ENCODE data around the gene SOAT1. TPM values are rescaled to one million over a fixed set of nuclear protein-coding genes. Genes with fewer than 3 reads are reported as not detected.

SOAT1 gene
- total RNA-seq, 2 experiments from 2014 or later: 35.7 to 37.2 TPM

- ATAC-seq (ENCODE audit: poor library complexity) (no peak), DNase-seq (no peak)
- CTCF ChIA-PET: no interaction called here
- no peaks in the 10 kb centered on the region for H3K9me3 Mint-ChIP-seq
- intact Hi-C loops (cut with DNase I, micrococcal nuclease): no loop called here
- no peak overlapping the region for H3K27ac Mint-ChIP-seq
- H3K27me3 ChIP-seq (ENCODE audit: control insufficient read depth in 1 of 2, insufficient read depth in 2 of 2, low read length in 2 of 2): no peaks in the 10 kb centered on the region
- no peaks in the 10 kb centered on the region for H3K36me3 Mint-ChIP-seq (ENCODE audit: low read depth)
- no peak for TF ChIP-seq CTCF (IDR thresholded peaks at IDR 0.05)
- POLR2A ChIA-PET: interaction anchor here (0.6 to 0.8 kb wide), 2 partner anchors 31 to 46 kb away, joined by 3 read pairs; partner anchors contain the start of gene SOAT1
- no peaks in the 10 kb centered on the region for H3K36me3 ChIP-seq (ENCODE audit: insufficient read depth, low read length)
- no peak overlapping the region for H3K27ac ChIP-seq (ENCODE audit: low read depth in 1 of 2, low read length in 2 of 2)
- no peak overlapping the region for H3K4me3 Mint-ChIP-seq
- H3K9me3 ChIP-seq (ENCODE audit: control insufficient read depth in 1 of 2, insufficient read depth in 1 of 2, low read length in 2 of 2): no peaks in the 10 kb centered on the region
- H3K4me3 ChIP-seq (ENCODE audit: low read length): no peak overlapping the region
- no peaks in the 10 kb centered on the region for H3K4me1 Mint-ChIP-seq (ENCODE audit: low read depth)
- H3K4me1 ChIP-seq (ENCODE audit: insufficient read depth, low read length): no peaks in the 10 kb centered on the region
- H3K27me3 Mint-ChIP-seq: no peaks in the 10 kb centered on the region
These were observed 31.4 kb upstream of the SOAT1 start for GRCh38 chr1:179262183-179262582.

- H3K4me1 Mint-ChIP-seq (ENCODE audit: low read depth): no peaks in the 10 kb centered on the region
- no peaks in the 10 kb centered on the region for H3K36me3 Mint-ChIP-seq (ENCODE audit: low read depth)
- CTCF ChIA-PET: no interaction called here
These were observed 30.5 kb upstream of the SOAT1 start for GRCh38 chr1:179263121-179263520.

GRCh38 chr1:179264507-179264906 is 29.1 kb upstream of the SOAT1 start:
- no peak for DNase-seq
- intact Hi-C loops (cut with DNase I, micrococcal nuclease): no loop called here
- Histone ChIP-seq H3K36me3 (ENCODE audit: insufficient read depth, low read length) (no peaks in the 10 kb centered on the region), H3K27me3 (ENCODE audit: control insufficient read depth in 1 of 2, insufficient read depth in 2 of 2, low read length in 2 of 2) (no peaks in the 10 kb centered on the region), H3K9me3 (ENCODE audit: control insufficient read depth in 1 of 2, insufficient read depth in 1 of 2, low read length in 2 of 2) (no peaks in the 10 kb centered on the region), H3K4me1 (ENCODE audit: insufficient read depth, low read length) (no peaks in the 10 kb centered on the region), H3K27ac (ENCODE audit: low read depth in 1 of 2, low read length in 2 of 2) (no peak overlapping the region), H3K4me3 (ENCODE audit: low read length) (no peak overlapping the region)
- Mint-ChIP-seq H3K27me3 (no peaks in the 10 kb centered on the region), H3K4me1 (ENCODE audit: low read depth) (no peaks in the 10 kb centered on the region), H3K9me3 (no peaks in the 10 kb centered on the region), H3K36me3 (ENCODE audit: low read depth) (no peaks in the 10 kb centered on the region), H3K27ac (no peak overlapping the region), H3K4me3 (no peak overlapping the region)
- CTCF ChIA-PET: no interaction called here
- no peak for TF ChIP-seq CTCF (IDR thresholded peaks at IDR 0.05)
- no peak for ATAC-seq (ENCODE audit: poor library complexity)
- POLR2A ChIA-PET: no interaction called here

More at GRCh38 chr1:179263121-179263520, 30.5 kb upstream of the SOAT1 start:
- no peak overlapping the region for H3K27ac Mint-ChIP-seq
- H3K4me1 ChIP-seq (ENCODE audit: insufficient read depth, low read length): no peaks in the 10 kb centered on the region
- H3K36me3 ChIP-seq (ENCODE audit: insufficient read depth, low read length): no peaks in the 10 kb centered on the region
- no peaks in the 10 kb centered on the region for H3K27me3 Mint-ChIP-seq
- no peak overlapping the region for H3K4me3 Mint-ChIP-seq
- H3K27ac ChIP-seq (ENCODE audit: low read depth in 1 of 2, low read length in 2 of 2): no peak overlapping the region
- DNase-seq: no peak
- H3K9me3 Mint-ChIP-seq: no peaks in the 10 kb centered on the region
- POLR2A ChIA-PET: no interaction called here
- no peaks in the 10 kb centered on the region for H3K27me3 ChIP-seq (ENCODE audit: control insufficient read depth in 1 of 2, insufficient read depth in 2 of 2, low read length in 2 of 2)
- H3K9me3 ChIP-seq (ENCODE audit: control insufficient read depth in 1 of 2, insufficient read depth in 1 of 2, low read length in 2 of 2): no peaks in the 10 kb centered on the region
- no peak for ATAC-seq (ENCODE audit: poor library complexity)
- intact Hi-C loops (cut with DNase I, micrococcal nuclease): no loop called here
- no peak for TF ChIP-seq CTCF (IDR thresholded peaks at IDR 0.05)
- no peak overlapping the region for H3K4me3 ChIP-seq (ENCODE audit: low read length)

All from CD4-positive, alpha-beta T cell (primary cell).